Dendritic cell treated with granulocyte-macrophage colony-stimulating factor and Interleukin-4, amounts not matched to agents 40 ng/mL and 50 ng/mL, for 4 days (primary cell): Measurements from ENCODE around the gene POFUT1.

Source experiments
- H3K27ac Mint-ChIP-seq: one replicate; pipeline ENCODE4 v1.8.0; 2022; ENCODE audit warnings: mild to moderate bottlenecking, mixed read lengths
- H3K27me3 Mint-ChIP-seq: one replicate; pipeline ENCODE4 v1.8.0; 2022; ENCODE audit warnings: mild to moderate bottlenecking, mixed read lengths
- H3K36me3 Mint-ChIP-seq: one replicate; pipeline ENCODE4 v1.8.0; 2022; ENCODE audit warnings: low read depth, mixed read lengths
- H3K4me1 Mint-ChIP-seq: one replicate; pipeline ENCODE4 v1.8.0; 2022; ENCODE audit warnings: low read depth, mixed read lengths
- H3K4me3 Mint-ChIP-seq: one replicate; pipeline ENCODE4 v1.8.0; 2022; ENCODE audit warnings: mild to moderate bottlenecking, moderate library complexity, mixed read lengths
- H3K9me3 Mint-ChIP-seq: one replicate; pipeline ENCODE4 v1.8.0; 2022; ENCODE audit warnings: mixed read lengths
- intact Hi-C: fragments of 100-400 bp; cut with micrococcal nuclease; formaldehyde crosslinking; loops from one replicate; pipeline ENCODE4 v1.15.0; 2022

Gene POFUT1

DNA sequence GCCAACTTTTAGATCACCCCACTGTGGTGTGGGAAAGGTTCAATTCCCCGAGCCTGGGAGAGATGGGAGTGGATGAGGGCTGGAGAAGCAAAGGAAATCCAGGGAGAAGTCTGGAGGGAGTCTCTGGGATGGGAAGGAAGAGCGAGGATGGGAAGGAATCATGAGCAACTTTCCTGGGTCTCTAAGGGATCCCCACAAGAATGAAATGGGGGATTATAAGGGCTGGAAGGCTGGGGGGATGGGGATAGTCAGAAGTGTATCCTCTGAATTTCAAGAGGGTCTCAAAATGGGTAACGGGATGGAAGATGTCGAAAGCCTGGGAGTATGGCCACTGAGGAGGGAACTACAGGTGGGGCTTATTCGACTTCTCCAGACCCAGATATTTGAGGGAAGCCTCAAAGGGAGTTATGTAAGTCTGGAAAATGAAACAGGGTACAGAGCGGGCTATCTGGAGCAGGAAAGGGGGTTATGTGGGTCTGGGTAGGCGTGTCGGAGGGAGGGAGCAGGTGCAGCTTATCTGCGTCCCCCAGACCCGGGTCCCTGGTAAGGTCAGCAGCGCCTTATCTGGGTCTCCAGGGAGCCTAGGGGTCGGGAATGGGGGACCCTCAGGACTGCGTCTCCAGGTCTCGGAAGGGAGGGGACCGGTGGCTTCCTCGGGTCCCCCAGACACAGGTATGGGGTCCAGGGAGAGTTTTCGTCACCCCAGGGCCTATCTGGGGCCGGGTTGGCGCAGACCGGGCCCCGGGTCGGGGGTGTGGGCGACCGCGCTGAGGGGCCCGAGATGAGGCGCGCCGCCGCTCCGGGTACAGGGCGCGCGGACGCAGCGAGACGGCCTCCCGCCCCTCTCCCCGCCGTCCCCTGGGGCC, 687 bp upstream of the POFUT1 start:
- H3K27ac Mint-ChIP-seq = peak overlapping the region; percentile 85
- H3K36me3 Mint-ChIP-seq = peaks cover 51% of the 10 kb centered on the region
- H3K4me1 Mint-ChIP-seq = peaks cover 76% of the 10 kb centered on the region
- no peaks in the 10 kb centered on the region for H3K9me3 Mint-ChIP-seq
- intact Hi-C loops = loop anchor here (1.0 to 2.0 kb wide), 3 partner anchors 52 to 152 kb away; partner anchors contain the start of genes ASXL1 and TM9SF4
- H3K27me3 Mint-ChIP-seq = no peaks in the 10 kb centered on the region
- H3K4me3 Mint-ChIP-seq = peak overlapping the region; percentile 89

DNA sequence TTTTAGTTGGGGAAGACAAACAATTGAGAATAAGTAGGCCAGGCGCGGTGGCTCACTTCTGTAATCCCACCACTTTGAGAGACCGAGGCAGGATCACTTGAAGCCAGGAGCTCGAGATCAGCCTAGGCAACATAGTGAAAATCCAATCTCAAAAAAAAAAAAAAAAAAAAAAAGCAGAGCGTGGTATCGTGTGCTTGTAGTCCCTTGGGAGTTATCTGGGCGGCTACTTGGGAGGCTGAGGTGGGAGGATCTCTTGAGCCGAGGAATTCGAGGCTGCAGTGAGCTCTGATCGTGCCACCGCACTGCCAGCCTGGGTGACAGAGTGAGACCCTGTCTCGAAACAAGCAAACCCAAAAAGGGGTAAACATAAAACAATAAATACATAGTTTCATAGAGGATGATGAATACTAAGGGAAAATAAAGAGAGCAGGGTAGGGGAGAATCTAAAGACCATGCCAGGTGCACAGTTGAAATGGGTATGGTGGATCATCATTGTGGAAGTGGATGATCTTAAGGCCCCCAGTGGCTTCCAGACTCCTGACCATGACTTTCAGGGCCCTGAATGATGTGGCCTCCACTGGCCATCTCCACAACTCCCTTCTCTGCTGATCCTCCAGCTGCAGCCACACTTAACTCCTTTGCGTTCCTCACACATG, 947 bp downstream of the POFUT1 start:
- Mint-ChIP-seq H3K36me3 (peaks cover 57% of the 10 kb centered on the region), H3K4me3 (peak overlapping the region; percentile 89), H3K27ac (peak overlapping the region; percentile 85), H3K4me1 (peaks cover 59% of the 10 kb centered on the region), H3K9me3 (no peaks in the 10 kb centered on the region), H3K27me3 (no peaks in the 10 kb centered on the region)
- intact Hi-C loops = no loop called here

DNA sequence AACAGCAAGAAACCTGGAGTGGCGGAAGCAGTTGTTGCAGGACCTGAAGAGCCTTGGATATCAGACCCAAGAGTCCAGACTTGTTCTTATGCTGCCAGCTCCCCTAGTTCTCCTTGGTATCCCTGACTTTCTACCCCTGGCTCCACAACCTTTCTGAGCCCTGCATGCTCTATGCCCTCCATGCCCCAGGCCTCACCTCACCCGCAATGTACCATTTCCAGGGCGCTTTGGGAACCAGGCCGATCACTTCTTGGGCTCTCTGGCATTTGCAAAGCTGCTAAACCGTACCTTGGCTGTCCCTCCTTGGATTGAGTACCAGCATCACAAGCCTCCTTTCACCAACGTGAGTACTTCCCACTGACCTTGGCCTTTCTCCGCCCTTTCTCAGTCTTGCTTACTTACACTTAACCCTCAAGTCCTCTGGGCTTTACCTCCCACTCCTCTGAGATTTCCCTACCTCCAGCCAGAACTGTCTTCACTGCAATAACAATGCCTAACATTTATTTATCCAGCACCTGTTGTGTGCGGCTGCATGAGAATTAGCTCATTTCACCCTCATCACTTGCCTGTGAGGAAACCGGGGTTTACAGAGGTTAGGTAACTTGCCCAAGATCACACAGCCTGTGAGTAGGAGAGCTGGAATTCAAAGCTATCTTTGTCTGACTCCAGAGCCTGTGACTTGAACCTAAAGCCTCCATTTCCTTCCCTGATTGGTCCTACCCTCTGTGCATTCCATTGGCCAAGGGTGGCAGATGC, 2.3 kb downstream of the POFUT1 start:
- Mint-ChIP-seq H3K27me3 (no peaks in the 10 kb centered on the region), H3K4me1 (peaks cover 45% of the 10 kb centered on the region), H3K4me3 (no peak overlapping the region), H3K36me3 (peaks cover 60% of the 10 kb centered on the region), H3K9me3 (no peaks in the 10 kb centered on the region), H3K27ac (peak overlapping the region; percentile 11)
- intact Hi-C loops = no loop called here

DNA sequence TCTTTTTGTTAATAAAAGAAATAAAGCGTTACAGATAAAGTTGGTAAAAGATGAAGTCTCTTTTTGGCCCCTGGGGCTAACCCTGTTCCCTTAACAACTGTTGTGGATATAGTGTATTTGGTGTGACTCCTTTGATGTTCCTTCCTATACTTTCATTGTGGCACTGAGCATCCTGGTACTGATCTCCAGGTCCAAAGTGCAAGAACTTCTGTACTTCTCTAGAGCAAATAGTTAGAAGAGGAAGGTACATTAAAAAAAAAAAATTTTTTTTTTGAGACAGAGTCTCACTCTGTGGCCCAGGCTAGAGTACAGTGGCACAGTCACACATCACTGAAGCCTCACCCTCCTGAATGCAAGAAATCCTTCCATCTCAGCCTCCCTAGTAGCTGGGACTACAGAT, 6.2 kb downstream of the POFUT1 start:
- Mint-ChIP-seq H3K36me3 (peaks cover 86% of the 10 kb centered on the region), H3K4me1 (peaks cover 20% of the 10 kb centered on the region), H3K9me3 (no peaks in the 10 kb centered on the region), H3K4me3 (no peak overlapping the region), H3K27ac (no peak overlapping the region), H3K27me3 (no peaks in the 10 kb centered on the region)
- intact Hi-C loops = no loop called here

DNA sequence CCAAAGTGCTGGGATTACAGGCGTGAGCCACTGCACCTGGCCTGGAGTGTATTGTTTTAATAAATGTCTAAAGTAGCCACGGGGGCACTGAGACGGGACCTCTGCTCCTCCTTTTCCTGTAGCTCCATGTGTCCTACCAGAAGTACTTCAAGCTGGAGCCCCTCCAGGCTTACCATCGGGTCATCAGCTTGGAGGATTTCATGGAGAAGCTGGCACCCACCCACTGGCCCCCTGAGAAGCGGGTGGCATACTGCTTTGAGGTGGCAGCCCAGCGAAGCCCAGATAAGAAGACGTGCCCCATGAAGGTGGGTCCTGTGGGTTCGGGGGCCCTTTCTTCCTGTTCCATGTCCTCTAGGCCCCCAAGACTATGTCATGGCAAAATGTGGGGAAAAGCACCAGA, 7.5 kb downstream of the POFUT1 start:
- Mint-ChIP-seq H3K36me3 (peaks cover 89% of the 10 kb centered on the region), H3K27ac (no peak overlapping the region), H3K4me3 (no peak overlapping the region), H3K27me3 (no peaks in the 10 kb centered on the region), H3K9me3 (no peaks in the 10 kb centered on the region), H3K4me1 (peaks cover 8% of the 10 kb centered on the region)
- intact Hi-C loops = no loop called here

DNA sequence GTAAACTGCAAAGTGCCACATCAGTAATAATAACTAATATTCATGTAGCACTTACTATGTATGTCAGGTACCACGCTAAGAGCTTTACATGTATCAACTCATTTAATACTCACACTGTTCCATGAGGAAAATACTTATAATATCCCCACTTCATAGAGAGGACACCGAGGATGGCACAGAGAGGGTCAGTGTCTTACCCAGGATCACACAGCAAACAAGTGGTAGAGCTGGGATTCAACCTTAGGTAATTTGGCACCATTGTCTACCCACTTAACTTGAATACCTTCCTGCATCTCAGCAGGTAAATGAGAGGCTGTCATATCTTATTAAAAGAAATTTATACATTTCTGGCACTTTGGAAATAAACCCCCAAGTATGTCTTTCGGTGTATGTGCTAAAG, 8.0 kb downstream of the POFUT1 start:
- Mint-ChIP-seq H3K36me3 (peaks cover 87% of the 10 kb centered on the region), H3K4me3 (no peak overlapping the region), H3K9me3 (no peaks in the 10 kb centered on the region), H3K27me3 (no peaks in the 10 kb centered on the region), H3K4me1 (peaks cover 5% of the 10 kb centered on the region), H3K27ac (no peak overlapping the region)
- intact Hi-C loops = no loop called here

DNA sequence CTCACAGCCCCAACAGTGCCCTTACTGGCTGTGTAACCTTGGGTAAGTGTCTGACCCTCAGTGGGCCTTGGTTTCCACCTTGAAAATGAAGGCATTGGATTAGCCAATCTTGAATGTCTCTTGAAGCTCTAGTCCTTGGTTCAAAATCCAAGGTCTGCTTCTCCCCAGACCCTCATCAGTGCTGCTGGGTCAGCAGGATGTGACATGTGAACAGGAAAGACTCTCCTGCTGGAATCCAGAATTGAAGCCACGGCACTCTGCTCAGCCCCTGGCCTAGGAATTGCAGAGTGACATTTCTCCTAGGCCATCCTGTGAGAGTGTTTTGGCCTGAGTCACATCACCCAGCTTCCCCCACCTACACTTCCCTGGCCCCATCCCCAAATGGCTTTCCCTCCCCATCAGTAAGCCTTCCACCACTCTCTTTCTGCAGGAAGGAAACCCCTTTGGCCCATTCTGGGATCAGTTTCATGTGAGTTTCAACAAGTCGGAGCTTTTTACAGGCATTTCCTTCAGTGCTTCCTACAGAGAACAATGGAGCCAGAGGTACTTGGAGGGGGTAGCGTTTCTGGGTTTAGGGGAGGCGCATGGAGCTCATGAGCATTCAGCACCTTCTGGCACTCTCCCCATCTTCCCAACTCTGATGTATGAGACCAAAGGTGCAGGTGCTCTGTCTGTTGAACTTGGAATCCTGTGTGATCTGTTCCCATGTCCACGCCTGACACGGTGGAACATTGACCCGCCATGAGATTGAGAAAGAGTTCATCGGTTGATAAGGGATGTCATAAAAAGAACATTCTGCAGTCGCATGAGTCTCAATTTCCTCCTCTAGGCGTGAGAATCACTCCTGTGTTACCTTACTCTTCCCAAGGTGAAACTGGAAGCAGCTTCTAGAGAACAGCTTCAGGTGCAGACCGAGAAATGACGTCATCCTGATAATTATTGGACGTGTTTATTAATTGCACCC, 8.8 kb downstream of the POFUT1 start:
- Mint-ChIP-seq H3K27me3 (no peaks in the 10 kb centered on the region), H3K4me3 (no peak overlapping the region), H3K4me1 (peaks cover 5% of the 10 kb centered on the region), H3K36me3 (peaks cover 87% of the 10 kb centered on the region), H3K27ac (no peak overlapping the region), H3K9me3 (no peaks in the 10 kb centered on the region)
- intact Hi-C loops = no loop called here

DNA sequence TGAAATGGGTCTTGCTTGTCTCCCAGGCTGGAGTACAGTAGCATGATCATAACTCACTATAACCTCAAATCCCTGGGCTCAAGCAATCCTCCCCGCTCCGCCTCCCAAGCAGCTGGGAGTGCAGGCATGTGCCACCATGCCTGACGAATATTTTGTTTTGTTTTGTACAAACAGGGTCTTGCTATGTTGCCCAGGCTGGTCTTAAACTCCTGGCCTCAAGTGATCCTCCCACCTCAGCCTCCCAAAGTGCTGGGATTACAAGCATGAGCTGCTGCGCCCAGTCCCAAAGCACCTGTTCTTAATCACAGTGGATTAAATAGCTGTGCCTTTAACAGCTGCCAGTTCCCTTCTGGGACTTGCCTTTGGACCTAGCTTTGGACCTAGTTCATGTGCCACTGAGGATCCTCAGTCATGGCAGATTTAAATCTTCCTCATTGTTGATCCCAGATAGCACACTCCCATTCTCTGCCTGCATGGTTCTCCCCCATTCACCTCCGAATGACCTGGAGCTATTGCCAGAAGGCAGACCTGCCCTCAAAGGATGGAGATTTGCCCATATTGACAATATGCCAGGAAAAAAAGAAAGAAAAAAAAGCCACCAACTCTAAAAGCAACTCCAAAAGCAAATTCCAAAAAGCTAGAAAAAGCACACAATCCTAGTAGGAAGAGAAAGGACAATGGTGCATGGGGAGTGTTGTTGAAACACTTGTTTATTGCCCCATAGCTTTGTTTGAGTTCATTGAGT, 10.6 kb downstream of the POFUT1 start:
- intact Hi-C loops = no loop called here
- H3K36me3 Mint-ChIP-seq = peaks cover 85% of the 10 kb centered on the region
- no peaks in the 10 kb centered on the region for H3K9me3 Mint-ChIP-seq
- no peak overlapping the region for H3K4me3 Mint-ChIP-seq
- H3K27me3 Mint-ChIP-seq = no peaks in the 10 kb centered on the region
- no peaks in the 10 kb centered on the region for H3K4me1 Mint-ChIP-seq
- H3K27ac Mint-ChIP-seq = no peak overlapping the region

DNA sequence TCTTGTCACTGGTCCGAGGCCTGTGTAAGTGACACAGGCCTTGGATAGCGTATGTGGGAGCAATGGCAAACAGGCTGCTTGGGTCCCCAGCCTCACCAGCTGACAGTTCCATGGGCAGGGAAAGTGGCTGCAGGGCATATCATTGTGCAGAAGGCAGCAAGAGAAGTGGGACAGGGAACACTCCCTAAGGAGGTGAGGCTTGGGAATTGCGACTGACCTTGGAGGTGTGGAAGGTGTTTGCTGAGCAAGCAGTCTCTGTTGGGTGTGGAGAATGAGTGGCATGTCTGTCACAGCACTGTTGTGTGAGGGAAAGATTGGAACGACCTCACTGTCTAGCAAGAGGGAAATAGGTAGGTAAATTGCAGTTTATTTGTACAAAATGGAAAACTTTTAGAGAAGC, 16.8 kb downstream of the POFUT1 start:
- H3K27me3 Mint-ChIP-seq = no peaks in the 10 kb centered on the region
- H3K36me3 Mint-ChIP-seq = peaks cover 68% of the 10 kb centered on the region
- H3K27ac Mint-ChIP-seq = no peak overlapping the region

DNA sequence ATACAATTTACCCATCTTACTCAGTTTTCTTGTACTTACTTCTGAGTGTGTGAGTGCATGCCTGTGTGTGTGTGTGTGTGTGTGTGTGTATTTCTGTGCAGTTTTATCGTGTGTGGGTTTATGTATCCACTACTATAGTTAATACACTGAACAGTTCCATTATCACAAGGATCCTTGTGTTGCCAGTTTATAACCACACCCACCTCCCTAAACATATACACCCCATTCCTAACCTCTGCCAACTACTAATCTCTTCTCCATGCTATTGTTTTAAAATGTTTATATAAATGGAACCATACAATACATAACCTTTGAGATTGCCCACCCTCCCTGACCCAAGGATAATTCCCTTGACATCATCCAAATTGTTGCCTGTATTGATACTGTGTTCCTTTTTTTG, 18.7 kb downstream of the POFUT1 start:
- no peaks in the 10 kb centered on the region for H3K9me3 Mint-ChIP-seq
- H3K4me1 Mint-ChIP-seq = peaks cover 32% of the 10 kb centered on the region
- H3K4me3 Mint-ChIP-seq = no peak overlapping the region
- no peak overlapping the region for H3K27ac Mint-ChIP-seq
- peaks cover 70% of the 10 kb centered on the region for H3K36me3 Mint-ChIP-seq
- intact Hi-C loops = no loop called here
- H3K27me3 Mint-ChIP-seq = no peaks in the 10 kb centered on the region

More for the DNA sequence above, 16.8 kb downstream of the POFUT1 start:
- Mint-ChIP-seq H3K9me3 (no peaks in the 10 kb centered on the region), H3K4me1 (peaks cover 26% of the 10 kb centered on the region), H3K4me3 (no peak overlapping the region)
- intact Hi-C loops = no loop called here

DNA sequence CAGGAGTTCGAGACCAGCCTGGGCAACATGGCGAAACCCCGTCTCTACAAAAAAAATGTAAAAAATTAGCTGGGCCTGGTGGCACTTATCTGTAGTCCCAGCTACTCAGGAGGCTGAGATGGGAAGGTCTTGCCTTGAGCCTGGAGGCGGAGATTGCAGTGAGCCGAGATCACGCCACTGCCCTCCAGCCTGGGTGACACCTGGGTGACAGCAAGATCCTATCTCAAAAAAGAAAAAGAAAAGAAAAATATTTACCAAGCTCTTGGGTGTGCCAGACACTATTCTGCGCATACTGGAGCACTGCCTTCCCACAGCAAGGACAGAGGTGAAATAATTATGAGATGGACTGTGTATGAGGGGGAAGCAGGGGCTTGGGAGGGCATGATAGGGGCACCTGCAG, 19.6 kb downstream of the POFUT1 start:
- peaks cover 69% of the 10 kb centered on the region for H3K36me3 Mint-ChIP-seq
- intact Hi-C loops = no loop called here
- no peak overlapping the region for H3K27ac Mint-ChIP-seq
- H3K4me1 Mint-ChIP-seq = peaks cover 38% of the 10 kb centered on the region
- H3K9me3 Mint-ChIP-seq = no peaks in the 10 kb centered on the region
- H3K27me3 Mint-ChIP-seq = no peaks in the 10 kb centered on the region
- no peak overlapping the region for H3K4me3 Mint-ChIP-seq

DNA sequence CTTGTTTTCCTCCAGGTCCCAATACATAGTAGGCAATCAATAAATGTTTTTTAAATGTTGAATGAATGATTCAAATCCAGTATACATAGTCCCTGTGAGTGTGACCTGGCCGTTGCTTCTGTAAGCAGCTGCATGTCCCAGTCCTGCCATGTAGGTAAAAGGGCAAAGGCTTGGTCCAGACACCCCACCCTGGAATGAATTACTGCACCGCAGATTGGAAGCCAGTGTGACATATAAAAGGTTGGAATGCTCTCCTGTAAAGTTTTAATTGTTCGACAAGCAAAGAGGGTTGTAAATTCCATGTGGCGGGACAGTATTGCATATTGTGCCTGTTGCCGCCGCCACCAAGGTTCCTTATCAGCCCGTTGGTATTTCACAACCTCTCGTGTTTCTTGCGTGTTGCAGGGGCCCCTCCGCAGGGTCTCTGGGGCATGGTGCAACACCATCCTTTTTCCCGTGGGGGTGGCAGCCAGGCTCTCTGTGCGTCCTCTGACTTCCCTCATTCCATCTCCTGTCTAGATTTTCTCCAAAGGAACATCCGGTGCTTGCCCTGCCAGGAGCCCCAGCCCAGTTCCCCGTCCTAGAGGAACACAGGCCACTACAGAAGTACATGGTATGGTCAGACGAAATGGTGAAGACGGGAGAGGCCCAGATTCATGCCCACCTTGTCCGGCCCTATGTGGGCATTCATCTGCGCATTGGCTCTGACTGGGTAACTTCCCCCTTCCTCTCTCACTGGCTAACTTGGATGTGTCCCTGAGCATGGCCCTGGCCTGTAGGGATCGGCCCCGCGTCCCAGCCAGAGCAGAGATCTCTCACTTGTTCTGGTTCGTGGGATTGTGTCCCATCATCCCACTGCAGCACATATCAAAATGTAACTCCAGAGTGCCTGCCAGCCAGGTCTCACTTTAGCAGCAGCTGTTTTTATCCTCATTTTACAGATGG, 20.3 kb downstream of the POFUT1 start:
- H3K9me3 Mint-ChIP-seq = no peaks in the 10 kb centered on the region
- H3K27me3 Mint-ChIP-seq = no peaks in the 10 kb centered on the region
- intact Hi-C loops = no loop called here
- H3K4me3 Mint-ChIP-seq = no peak overlapping the region
- H3K27ac Mint-ChIP-seq = peak overlapping the region; percentile 9
- peaks cover 45% of the 10 kb centered on the region for H3K4me1 Mint-ChIP-seq
- peaks cover 69% of the 10 kb centered on the region for H3K36me3 Mint-ChIP-seq
